ENCODE data around the gene BMERB1.

BMERB1 gene

GRCh38 chr16:15502041-15502725 lies 67.8 kb downstream of the BMERB1 start:
- TF ChIP-seq CTCF (IDR thresholded peaks at IDR 0.05; ENCODE audit: insufficient read depth, low read length, missing control alignments), result no peak
- CTCF ChIA-PET, result interaction anchor here (0.9 to 1.6 kb wide), 2 partner anchors 22 to 75 kb away, joined by 3 read pairs; no protein-coding TSS in a partner anchor
- H3K4me3 ChIP-seq (ENCODE audit: low read depth, low read length), result no peak overlapping the region
- POLR2A ChIA-PET, result no interaction called here
- DNase-seq (ENCODE audit: low read depth, low spot score), result peak; percentile 69

- CTCF ChIA-PET, result interaction anchor here (1.0 to 2.3 kb wide), 3 partner anchors 14 to 79 kb away, joined by 4 to 7 read pairs (median 4); no protein-coding TSS in a partner anchor
- DNase-seq (ENCODE audit: low read depth, low spot score), result no peak
- no peak overlapping the region for H3K4me3 ChIP-seq (ENCODE audit: low read depth, low read length)
- POLR2A ChIA-PET, result interaction anchor here (0.6 kb wide), 1 partner anchor 66 kb away, joined by 4 read pairs; no protein-coding TSS in a partner anchor
- no peak for TF ChIP-seq CTCF (IDR thresholded peaks at IDR 0.05; ENCODE audit: insufficient read depth, low read length, missing control alignments)
These were observed 72.1 kb downstream of the BMERB1 start for GRCh38 chr16:15506441-15506840.

GRCh38 chr16:15507301-15507958 lies 73.0 kb downstream of the BMERB1 start:
- ChIA-PET POLR2A (interaction anchor here (0.5 kb wide), 1 partner anchor 136 kb away, joined by 3 read pairs; no protein-coding TSS in a partner anchor), CTCF (interaction anchor here (1.0 to 2.3 kb wide), 3 partner anchors 13 to 80 kb away, joined by 4 to 7 read pairs (median 4); no protein-coding TSS in a partner anchor)
- no peak overlapping the region; the same call in 1 of the 2 replicates for H3K4me3 ChIP-seq (ENCODE audit: low read depth, low read length)

GRCh38 chr16:15507959-15508627 lies 73.7 kb downstream of the BMERB1 start:
- no peak for DNase-seq (ENCODE audit: low read depth, low spot score)
- ChIA-PET POLR2A (no interaction called here), CTCF (interaction anchor here (1.0 to 3.1 kb wide), 3 partner anchors 13 to 81 kb away, joined by 4 to 20 read pairs (median 4); no protein-coding TSS in a partner anchor)
- no peak overlapping the region for H3K4me3 ChIP-seq (ENCODE audit: low read depth, low read length)
- TF ChIP-seq CTCF (IDR thresholded peaks at IDR 0.05; ENCODE audit: insufficient read depth, low read length, missing control alignments), result no peak

More at GRCh38 chr16:15507301-15507958, 73.0 kb downstream of the BMERB1 start:
- no peak for TF ChIP-seq CTCF (IDR thresholded peaks at IDR 0.05; ENCODE audit: insufficient read depth, low read length, missing control alignments)
- no peak for DNase-seq (ENCODE audit: low read depth, low spot score)

GRCh38 chr16:15509051-15509592 lies 74.7 kb downstream of the BMERB1 start:
- no peak overlapping the region for H3K4me3 ChIP-seq (ENCODE audit: low read depth, low read length)
- TF ChIP-seq CTCF (IDR thresholded peaks at IDR 0.05; ENCODE audit: insufficient read depth, low read length, missing control alignments), result no peak
- CTCF ChIA-PET, result interaction anchor here (0.9 to 3.1 kb wide), 4 partner anchors 12 to 82 kb away, joined by 3 to 20 read pairs (median 4); no protein-coding TSS in a partner anchor
- DNase-seq (ENCODE audit: low read depth, low spot score), result no peak
- POLR2A ChIA-PET, result interaction anchor here (0.6 kb wide), 1 partner anchor 38 kb away, joined by 6 read pairs; no protein-coding TSS in a partner anchor
